NCI-H460 (cell line): Measurements from ENCODE around the gene KRTAP3-3. TPM values are rescaled to one million over a fixed set of nuclear protein-coding genes. Genes with fewer than 3 reads are reported as not detected.
"Not testable (repeated sequence)": the region's sequence is repeated elsewhere in the genome, so short reads cannot be mapped to it uniquely, and the experiment has no call there.

ENCODE experiments used
- DNase-seq: peaks from one replicate; pipeline ENCODE4 v3.0.0-alpha.2; 2016; ENCODE audit warnings: low read depth; ENCODE audit errors: extremely low read depth
- total RNA-seq: library from RNA; depleted of rRNA; stranded (reverse); fragments of >200 nt; shearing (Covaris generic); gene quantifications from 2 replicates; pipeline ENCODE4 v1.2.3, GENCODE V29; 2014

KRTAP3-3 gene
- total RNA-seq, 1 experiment from 2014 or later: not detected

DNA sequence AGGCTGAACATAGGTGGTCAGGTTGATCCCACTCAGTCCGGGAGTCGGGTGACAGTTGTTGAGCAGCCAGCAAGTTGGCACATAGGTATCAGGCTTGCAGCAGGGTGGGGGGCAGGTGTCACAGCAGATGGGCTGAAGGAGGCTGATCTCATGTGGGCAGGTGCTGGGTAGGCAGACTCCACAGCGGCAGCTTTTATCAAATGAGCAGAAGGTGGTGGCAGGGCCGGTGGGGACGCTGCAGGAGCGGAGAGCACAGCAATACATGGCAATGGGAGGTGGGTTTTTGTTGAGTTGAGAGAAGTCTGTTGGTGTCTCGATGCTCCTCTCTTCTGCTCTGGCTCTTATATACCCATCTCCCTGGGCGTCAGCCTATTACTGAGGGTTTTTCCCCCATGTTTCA is 14.8 kb upstream of the KRTAP3-3 start, which contains the start of gene KRTAP3-1:
Gene KRTAP3-1, minus strand, starts transcription at position 318 of the 400 bp plus-strand sequence. Its CDS starts 54 bp downstream, at position 264.
- no peak for DNase-seq

DNA sequence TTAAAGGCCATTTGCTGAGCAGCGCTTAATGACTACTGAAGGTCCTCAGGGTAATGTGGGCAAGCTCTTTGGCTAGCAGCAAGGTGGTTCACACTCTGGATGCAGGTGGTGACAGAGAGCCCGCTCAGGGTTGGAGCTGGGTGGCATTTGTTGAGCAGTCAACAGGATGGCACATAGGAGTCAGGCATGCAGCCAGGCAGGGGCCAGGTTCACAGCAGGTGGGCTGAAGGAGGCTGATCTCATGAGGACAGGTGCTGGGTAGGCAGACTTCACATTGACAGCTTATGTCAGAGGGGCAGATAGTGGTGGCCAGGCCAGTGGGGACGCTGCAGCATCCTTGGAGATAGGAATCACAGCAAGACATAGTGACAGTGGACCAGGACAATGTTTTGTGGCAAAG is 10.4 kb upstream of the KRTAP3-3 start:
- no peak for DNase-seq

DNA sequence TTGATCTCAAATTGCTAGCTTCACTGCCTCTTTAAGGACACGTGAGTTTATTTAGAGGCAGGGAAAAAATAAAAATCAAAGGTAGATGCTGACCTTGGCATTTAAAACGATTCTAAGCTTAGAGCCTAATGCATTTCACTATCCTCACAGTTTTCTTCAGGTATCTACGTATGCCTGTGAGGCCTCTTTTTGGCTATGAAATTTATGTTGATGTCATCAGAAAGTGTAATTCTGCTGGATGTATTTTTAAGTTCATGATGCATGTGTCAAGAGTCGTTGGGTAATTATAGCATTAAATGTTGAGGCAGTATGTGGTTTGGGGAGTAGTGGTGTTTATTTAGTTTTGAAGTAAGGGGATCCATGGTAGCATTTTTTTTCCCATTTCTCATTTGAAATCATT is 10.0 kb upstream of the KRTAP3-3 start:
- no peak for DNase-seq

DNA sequence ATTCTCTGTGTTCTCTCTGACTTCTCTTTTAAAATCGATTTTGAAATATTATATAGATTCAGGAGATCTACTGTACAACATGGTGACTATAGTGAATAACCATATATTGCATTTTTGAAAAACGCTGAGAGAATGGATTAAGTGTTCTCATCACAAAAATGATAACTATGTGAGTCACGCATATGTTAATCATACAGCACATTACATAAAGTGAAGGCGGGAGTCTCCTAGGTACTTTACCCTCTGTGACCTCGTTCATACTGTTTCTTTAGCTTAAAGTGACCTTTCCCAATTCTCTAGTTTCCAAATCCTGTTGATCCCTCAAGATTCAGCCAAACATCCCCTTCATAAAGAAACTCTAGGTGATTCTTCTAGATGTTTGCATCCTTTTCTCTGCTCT is 8.8 kb upstream of the KRTAP3-3 start:
- DNase-seq: no peak

DNA sequence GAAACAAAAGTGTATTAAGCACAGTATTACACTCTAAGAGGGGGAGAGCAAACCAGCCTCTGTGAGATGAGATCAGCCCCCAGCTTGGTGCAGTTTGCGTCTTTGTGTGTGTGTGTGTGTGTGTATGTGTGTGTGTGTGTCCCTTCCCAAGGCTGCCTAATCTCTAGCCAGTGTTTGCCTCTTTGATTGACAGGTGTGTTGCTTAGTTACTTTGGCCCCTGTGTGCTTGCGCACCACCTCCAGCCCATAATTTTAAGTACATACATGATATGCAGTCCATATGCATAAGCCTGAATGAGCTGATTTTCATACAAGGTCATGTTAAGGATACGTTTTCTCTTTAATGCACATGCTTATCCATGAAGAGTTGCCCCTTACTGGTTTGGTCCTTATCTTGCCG is 7.8 kb upstream of the KRTAP3-3 start:
- DNase-seq: no peak

DNA sequence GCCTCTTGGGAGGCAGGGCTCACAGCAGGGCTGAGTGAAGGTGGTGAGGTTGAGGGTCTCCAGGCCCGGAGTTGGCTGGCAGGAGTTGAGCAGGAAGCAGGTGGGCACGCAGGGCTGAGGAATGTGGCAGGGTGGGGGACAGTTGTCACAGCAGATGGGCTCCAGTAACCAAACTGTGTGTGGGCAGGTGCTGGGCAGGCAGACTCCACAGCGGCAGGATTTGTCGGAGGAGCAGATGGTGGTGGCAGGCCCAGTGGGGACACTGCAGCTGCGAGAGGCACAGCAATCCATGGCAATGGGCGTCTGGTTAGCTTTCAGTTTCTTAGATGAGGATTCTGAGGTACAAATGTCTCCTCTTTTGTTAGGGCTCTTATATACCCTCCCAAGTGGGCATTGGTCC is 5.6 kb upstream of the KRTAP3-3 start, which contains the start of gene KRTAP3-2:
Gene KRTAP3-2, minus strand, starts transcription at position 344 of the 400 bp plus-strand sequence. Its CDS starts 53 bp downstream, at position 291.
- not testable (repeated sequence) for DNase-seq

DNA sequence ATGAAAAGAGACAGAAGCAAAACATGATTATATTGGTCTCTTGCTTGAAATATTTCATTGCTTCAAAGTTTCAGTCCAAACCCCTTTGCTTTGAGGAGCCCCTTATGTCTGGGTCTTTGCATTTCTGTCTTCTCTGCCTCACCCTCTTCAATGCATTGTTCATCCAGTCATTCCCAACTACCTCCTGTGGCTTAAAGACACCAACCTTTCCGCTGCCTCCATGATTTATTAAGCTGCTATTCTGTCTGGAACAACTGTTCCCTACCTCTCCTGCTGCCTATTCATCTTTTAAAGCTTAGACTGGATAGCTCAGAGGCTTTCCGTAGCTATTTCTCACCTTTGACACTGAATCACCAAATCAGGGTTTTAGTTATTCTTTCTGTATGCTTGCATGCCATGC is 3.4 kb upstream of the KRTAP3-3 start:
- DNase-seq: no peak

DNA sequence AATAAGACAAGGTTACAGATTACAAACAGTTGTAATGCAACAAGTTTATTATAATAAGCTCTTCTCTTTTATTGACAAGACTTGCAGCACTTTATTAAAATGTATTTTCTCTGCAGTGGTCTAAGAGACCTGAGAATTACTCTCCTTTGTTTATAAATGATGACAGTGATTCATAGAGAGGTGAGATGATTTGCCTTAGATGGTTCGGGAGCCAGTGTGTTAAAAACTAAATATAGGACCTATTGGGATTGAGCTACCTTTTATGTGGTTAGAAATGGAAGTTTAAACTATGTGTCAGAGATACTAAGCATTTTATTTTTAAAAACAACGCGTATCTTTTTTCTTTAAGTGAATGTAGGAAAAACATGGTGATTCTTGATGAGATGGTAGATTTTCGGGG is 2.9 kb upstream of the KRTAP3-3 start:
- no peak for DNase-seq

DNA sequence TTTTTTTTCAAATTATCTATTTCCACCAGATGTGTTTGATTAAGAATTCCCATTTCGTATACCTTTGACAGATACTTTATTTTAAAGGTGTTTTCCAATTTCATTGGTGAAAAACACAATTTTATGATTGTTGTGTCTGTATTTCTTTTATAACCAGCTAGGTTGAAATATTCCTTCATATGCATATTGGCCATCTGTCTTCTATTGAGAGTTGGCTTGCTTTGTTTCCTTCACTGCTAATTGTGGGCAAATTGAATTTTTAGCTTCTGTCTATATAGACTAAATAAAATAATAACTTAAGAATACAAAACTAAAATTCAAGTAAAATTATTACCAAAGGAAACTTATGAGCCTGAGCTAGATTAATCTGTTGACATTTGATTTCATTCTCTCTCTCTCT is 1.2 kb upstream of the KRTAP3-3 start:
- no peak for DNase-seq

DNA sequence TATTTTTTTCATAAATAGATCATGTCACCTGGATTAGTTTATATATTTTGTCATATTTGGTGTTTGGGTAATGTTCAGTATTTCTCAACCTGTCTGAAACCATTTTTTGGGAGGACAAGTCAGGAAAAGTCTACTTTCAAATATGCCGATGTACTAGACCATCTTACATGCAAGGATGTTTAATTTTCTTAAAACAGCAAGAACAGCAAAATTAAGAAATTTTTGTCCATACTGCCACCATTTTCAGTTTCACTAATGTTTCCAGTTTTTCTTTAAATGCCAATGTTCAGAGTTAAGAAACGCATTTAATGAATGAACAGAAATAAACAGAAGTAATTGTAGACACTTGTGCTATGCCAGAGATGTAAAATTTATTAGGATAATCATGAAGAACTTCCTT is 880 bp downstream of the KRTAP3-3 start:
- no peak for DNase-seq

DNA sequence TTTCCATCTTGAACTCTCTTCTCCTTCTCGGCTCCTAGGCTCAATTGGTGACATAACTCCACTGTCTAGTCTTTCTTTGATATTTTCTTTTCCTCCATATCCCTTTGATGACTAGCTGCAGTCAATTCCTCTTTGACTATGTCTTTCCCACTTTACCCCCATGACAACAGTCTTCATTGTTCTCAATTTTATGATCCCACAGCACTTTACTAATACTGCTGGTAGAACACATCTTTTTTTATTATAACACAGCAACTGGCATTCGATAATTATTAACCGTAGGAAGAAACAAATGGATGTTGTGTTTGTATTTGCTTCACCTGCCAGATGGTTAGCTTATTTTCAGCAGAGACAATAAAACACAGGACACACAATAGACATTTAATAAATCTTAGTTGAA is 1.3 kb downstream of the KRTAP3-3 start:
- no peak for DNase-seq

DNA sequence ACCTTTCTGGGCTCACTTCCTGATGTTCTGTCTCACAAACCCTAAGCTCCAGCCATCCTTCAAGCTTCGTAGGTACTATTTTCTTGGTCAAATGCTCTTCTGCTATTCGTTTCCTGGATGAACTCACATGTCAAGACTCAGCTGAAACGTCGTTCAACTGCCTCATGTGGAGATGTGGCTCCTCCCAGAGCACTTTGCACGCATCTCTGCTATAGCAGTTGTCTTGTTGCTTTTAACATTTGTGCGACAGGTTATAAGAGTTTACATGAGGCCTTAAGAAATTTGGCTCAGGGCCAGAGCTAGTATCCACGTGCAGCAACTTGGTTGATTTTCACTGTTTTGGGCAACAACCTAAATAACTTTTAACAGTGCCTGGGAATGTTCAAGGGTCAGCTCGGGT is 7.0 kb downstream of the KRTAP3-3 start:
- no peak for DNase-seq

DNA sequence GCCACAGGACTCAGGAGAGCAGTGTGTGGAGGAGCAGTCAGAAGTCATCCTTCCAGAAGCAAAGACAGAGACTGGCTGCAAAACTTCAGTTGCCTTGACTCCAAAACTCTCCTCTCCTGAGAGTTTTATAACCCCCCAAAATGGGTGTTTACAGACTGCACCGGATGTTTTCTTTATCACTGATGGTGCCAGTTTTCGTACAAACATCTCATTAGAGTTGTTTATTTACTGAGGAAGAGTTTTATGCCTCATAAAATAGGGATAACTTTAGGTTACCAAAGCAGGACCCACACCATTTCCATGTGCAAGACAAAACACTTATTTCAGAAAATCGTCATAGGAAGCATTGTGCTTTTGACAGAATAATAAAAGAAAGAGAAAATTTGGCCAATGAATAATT is 9.7 kb downstream of the KRTAP3-3 start, which contains the start of gene KRT40:
Gene KRT40, minus strand, starts transcription at position 101 of the 400 bp plus-strand sequence. Its CDS starts 53 bp downstream, at position 48.
- DNase-seq: no peak

DNA sequence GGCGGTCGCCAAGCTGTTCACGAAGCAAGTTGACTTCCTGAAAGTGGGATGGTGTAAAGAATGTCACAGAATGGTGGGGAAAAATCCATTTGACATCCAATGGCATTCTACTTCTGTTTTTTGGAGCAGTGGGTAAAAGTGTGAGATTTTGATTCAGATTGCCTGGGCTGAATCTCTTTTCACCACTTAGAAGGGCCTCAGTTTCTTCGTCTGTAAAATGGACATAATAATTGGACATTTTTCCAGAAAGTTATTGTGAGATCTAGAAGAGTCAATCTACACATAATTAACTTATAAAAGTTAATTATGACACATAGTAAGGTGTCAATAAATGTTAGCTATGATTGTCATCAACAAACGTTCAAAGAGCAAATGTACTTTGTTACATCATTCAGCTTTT is 12.8 kb downstream of the KRTAP3-3 start:
- no peak for DNase-seq

DNA sequence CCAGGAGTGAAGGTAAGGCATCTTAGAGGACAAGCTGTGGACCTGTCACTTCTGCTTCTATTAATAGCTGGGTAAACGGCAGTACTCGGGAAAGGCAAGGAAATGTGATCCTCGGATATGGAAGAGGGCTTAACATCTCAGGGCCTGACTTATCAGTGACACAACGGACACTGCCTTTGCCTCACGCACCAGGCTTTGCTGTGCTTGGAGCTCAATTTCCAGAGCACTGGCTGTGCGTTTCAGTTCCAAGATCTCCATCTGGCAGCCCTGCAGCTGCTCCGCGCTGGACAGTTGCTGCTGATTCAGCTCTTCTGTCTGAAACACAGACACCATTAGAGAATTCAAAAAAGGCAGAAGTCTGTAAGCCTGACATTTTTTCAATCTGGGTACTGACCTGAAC is 13.4 kb downstream of the KRTAP3-3 start:
- no peak for DNase-seq

DNA sequence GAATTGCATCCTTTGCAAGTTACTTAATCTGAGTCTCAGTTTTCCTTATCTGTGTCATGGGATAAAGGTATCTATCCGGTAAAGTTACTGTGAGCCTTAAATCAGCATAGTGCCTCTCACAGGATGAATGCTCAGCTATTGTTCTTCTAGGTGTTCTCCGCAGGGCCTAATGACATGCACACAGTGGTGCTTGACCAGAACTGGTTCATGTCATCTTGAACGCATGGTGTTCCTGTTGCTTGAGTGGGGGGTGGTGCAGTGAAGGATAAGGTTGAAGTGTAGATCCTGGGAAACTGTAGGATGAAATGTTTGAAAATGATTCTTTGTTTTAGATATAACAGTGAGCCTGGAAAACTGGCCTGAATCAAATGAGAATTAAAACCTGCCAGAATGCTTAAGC is 13.8 kb downstream of the KRTAP3-3 start:
- no peak for DNase-seq

DNA sequence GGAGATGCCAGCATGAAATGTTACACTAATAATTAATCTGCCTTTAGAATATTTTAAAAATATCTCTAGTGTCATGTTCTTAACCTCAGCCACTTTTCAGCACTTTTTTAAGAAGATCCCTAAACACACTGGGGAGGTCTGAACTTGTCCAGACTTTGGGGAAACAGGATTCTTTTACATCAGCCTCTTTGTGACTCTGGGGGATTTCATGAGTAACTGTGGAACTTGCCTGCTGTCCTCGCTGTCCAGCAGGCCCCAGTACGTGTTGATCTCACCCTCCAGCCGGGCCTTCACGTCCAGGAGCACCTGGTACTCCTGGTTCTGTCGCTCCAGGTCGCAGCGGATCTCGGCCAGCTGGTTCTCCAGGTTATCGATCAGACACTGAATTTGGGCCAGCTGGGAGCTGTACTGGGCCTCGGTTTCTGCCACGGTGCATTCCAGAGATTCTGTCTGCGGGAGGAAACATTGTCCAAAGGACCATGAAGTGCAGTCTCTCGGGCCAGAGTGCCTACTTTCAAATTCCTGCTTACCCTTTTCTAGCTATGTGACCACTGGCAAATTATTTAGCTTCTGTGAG is 15.3 kb downstream of the KRTAP3-3 start:
- no peak for DNase-seq

DNA sequence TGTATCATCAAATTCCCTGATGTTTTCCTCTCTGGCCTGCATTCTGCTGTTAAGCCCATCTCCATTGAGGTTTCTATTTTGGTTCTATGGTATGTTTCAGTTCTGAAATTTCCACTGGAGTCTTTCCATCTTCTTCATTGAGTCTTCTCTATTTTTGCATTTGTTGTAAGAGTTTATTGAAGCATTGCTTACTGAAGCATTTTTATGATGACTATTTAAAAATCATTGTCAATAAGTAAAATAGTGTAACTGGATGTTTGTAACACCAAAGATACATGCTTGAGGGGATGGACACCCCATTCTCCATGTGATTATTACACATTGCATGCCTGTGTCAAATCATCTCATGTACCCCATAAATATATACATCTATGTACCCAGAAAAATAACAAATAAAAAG is 18.4 kb downstream of the KRTAP3-3 start:
- DNase-seq: no peak

DNA sequence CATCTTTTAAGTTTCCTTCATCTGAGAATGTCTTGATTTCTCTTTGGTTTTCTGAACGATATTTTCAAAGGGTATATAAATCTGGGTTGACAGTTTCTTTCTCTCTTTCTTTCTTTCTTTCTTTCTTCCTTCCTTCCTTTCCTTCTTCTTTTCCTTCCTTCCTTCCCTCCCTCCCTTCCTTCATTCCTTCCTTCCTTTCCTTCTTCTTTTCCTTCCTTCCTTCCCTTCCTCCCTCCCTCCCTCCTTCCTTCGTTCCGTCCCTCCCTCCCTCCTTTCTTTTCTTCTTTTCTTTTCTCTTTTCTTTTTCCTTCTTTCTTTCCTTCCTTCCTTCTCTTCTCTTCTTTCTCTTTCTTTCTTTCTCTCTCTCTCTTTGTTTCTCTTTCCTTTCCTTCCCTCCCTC is 19.6 kb downstream of the KRTAP3-3 start:
- no peak for DNase-seq

DNA sequence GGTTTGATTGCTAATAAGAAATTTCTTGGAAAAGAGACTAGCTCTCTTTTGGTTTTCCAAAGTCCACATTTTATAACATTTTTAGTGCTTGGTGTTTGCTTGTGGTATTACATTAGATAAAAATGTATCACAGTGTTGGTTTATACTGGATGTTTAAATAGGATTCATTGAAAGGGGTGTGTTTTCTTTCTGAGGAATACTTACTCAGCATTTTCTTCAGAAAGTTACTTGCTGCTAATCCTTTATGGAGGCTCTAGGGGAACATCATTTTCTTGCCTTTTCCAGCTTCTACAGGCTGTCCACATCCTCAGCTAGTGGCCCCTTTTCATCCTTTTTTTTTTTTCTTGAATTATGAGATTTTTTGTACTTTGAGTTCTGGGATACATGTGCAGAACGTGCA is 26.4 kb downstream of the KRTAP3-3 start:
- no peak for DNase-seq

DNA sequence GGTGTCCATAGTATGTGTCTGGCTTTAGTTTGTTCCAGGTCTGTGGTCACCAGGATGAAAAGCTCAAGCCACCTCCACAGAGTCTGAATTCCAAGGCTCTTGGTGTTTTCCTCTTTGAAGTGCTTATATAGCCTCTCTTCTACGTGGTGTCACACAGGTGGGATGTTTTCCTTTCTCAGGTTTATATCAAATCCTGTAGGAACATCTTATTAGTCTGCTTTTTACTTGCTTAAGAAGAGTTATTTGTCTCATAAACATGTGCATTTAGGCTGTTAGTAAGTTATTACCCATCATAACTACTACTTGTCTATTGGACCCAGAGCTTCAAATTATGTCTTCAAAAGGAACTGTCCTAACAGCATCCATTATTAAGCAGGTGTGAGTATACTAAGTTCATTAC is 27.1 kb downstream of the KRTAP3-3 start, which contains the start of gene KRT39:
Gene KRT39, minus strand, starts transcription at position 101 of the 400 bp plus-strand sequence. Its CDS starts 92 bp downstream, at position 9.
- no peak for DNase-seq

DNA sequence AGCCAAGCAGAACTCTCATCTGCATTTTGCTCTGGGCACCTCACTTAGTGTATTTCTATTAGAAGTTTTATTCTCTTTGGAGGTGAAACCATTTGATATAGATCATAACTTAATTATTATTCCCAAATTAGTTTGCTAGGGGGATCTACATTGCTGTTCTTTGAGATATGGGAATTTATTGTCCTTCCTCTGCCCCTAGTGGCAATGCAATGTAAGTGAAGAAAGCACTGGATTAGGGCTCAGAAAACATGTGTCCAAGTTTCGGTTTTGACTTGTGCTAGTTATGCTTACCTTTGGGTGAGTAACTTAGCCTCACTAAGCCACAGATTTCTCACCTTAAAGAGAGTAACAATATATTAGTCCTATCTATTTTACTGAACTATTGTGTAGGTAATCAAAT is 30.1 kb downstream of the KRTAP3-3 start:
- DNase-seq: peak; percentile 29

DNA sequence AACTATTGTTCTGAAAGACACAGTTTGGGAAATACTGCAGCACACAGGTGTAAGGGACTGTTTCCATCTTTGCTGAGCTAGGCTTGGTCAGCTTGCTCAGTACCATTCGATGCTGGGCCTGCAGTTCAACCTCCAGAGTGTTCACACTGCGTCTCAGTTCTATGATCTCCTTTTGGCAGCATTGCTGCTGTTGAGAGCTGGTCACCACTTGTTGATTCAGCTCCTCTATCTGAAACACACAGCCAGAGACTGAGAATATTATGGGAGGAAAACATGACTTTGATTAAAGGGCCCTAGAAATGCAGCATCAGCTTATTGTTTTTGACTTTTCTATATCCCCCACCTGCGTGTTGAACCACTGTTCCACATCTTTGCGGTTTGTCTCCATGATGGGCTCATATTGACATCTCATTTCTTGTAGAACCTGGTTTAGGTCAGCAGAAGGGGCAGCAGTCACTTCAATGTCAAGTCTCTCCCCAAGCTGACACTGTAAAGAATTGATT is 31.9 kb downstream of the KRTAP3-3 start:
- DNase-seq: no peak
